Peyer's patch (tissue), 4 donors: Measurements from ENCODE around the gene APAF1. TPM values are rescaled to one million over a fixed set of nuclear protein-coding genes. Genes with fewer than 3 reads are reported as not detected.
A peak's percentile ranks its signal among the peaks of the same experiment; 100 is the strongest.

Experiments
- DNase-seq, 3 donors: peaks; one replicate each; pipeline ENCODE4 v3.0.0-alpha.2; 2017 to 2019
- H3K27ac ChIP-seq, 4 donors: fragments of 200-600 bp; sonication (generic); one replicate each; pipeline ENCODE4 v1.5.1; 2016 to 2019
- H3K27me3 ChIP-seq, 2 donors: fragments of 200-600 bp; sonication (generic); one replicate each; pipeline ENCODE4 v1.5.1; 2019
- H3K36me3 ChIP-seq, 3 donors: fragments of 200-600 bp; sonication (generic); one replicate each; pipeline ENCODE4 v1.5.1; 2016 to 2019
- H3K4me1 ChIP-seq, 4 donors: fragments of 200-600 bp; sonication (generic); one replicate each; pipeline ENCODE4 v1.5.1; 2016 to 2019
- H3K4me3 ChIP-seq, 4 donors: fragments of 200-600 bp; sonication (generic); 1 replicate in 3 of 4; 2 replicates in 1 of 4; pipeline ENCODE4 v1.5.1; 2016 to 2019; ENCODE audit warnings: mild to moderate bottlenecking in 1 of 4
- H3K9me3 ChIP-seq, 4 donors: fragments of 200-600 bp; sonication (generic); one replicate each; pipeline ENCODE4 v1.5.1; 2016 to 2019; ENCODE audit warnings: mild to moderate bottlenecking in 1 of 4
- CTCF ChIP-seq, 6 experiments: fragments of 450-650 bp in 4 of 6; fragments of 200-600 bp in 2 of 6; sonication (generic) in 1 of 6; IDR thresholded peaks; one replicate each; pipeline ENCODE4 v1.5.1; 2017 to 2019; ENCODE audit warnings: antibody characterized with exemption in 6 of 6, mild to moderate bottlenecking in 3 of 6, moderate library complexity in 1 of 6
- POLR2A ChIP-seq, 2 donors: fragments of 450-650 bp; IDR thresholded peaks; one replicate each; pipeline ENCODE4 v1.5.1; 2017; ENCODE audit warnings: antibody characterized with exemption in 2 of 2, mild to moderate bottlenecking in 2 of 2, moderate library complexity in 2 of 2
- total RNA-seq, 4 donors: library from RNA; depleted of rRNA; stranded (reverse); fragments of >200 nt; gene quantifications; one replicate each; pipeline ENCODE4 v1.1.0, GENCODE V29; 2016

Gene APAF1
- total RNA-seq, 4 donors from 2014 or later = 14.7 to 28.9 (median 22.7) TPM

GRCh38 chr12:98721204-98721702, 76.2 kb downstream of the APAF1 start:
- H3K36me3 ChIP-seq = peaks cover 0 to 58% (median 0%) of the 10 kb centered on the region in 3 donors

GRCh38 chr12:98724384-98725155, 79.5 kb downstream of the APAF1 start:
- H3K4me1 ChIP-seq = no peaks in the 10 kb centered on the region
- H3K27ac ChIP-seq = no peak overlapping the region
- no peaks in the 10 kb centered on the region for H3K9me3 ChIP-seq
- H3K4me3 ChIP-seq = no peak overlapping the region
- DNase-seq = no peak
- no peak for TF ChIP-seq CTCF (IDR thresholded peaks at IDR 0.05)
- no peak for TF ChIP-seq POLR2A (IDR thresholded peaks at IDR 0.05)
- no peaks in the 10 kb centered on the region for H3K27me3 ChIP-seq
- H3K36me3 ChIP-seq = peaks cover 0 to 62% (median 0%) of the 10 kb centered on the region in 3 donors

More at GRCh38 chr12:98721204-98721702, 76.2 kb downstream of the APAF1 start:
- no peak overlapping the region for H3K4me3 ChIP-seq
- no peak overlapping the region for H3K27ac ChIP-seq
- no peaks in the 10 kb centered on the region for H3K4me1 ChIP-seq
- no peaks in the 10 kb centered on the region for H3K27me3 ChIP-seq
- no peak for DNase-seq
- no peaks in the 10 kb centered on the region for H3K9me3 ChIP-seq
- TF ChIP-seq POLR2A (IDR thresholded peaks at IDR 0.05) (no peak), CTCF (IDR thresholded peaks at IDR 0.05) (no peak)

- H3K27ac ChIP-seq = no peak overlapping the region
- no peak for DNase-seq
- no peak overlapping the region for H3K4me3 ChIP-seq
- H3K4me1 ChIP-seq = no peaks in the 10 kb centered on the region
- TF ChIP-seq POLR2A (IDR thresholded peaks at IDR 0.05) = no peak
- peak in 2 of 6 experiments; percentile 10 to 15 for TF ChIP-seq CTCF (IDR thresholded peaks at IDR 0.05)
- H3K27me3 ChIP-seq = no peaks in the 10 kb centered on the region
- H3K9me3 ChIP-seq = no peaks in the 10 kb centered on the region
- peaks cover 0 to 69% (median 0%) of the 10 kb centered on the region in 3 donors for H3K36me3 ChIP-seq
Observed at GRCh38 chr12:98725476-98726247, 80.6 kb downstream of the APAF1 start.

GRCh38 chr12:98727196-98727595, 82.1 kb downstream of the APAF1 start:
- H3K4me1 ChIP-seq = no peaks in the 10 kb centered on the region
- no peak overlapping the region for H3K4me3 ChIP-seq
- no peaks in the 10 kb centered on the region for H3K9me3 ChIP-seq
- no peak for TF ChIP-seq POLR2A (IDR thresholded peaks at IDR 0.05)
- TF ChIP-seq CTCF (IDR thresholded peaks at IDR 0.05) = no peak
- DNase-seq = no peak
- no peaks in the 10 kb centered on the region for H3K27me3 ChIP-seq
- no peak overlapping the region for H3K27ac ChIP-seq
- H3K36me3 ChIP-seq = peaks cover 0 to 75% (median 0%) of the 10 kb centered on the region in 3 donors

GRCh38 chr12:98730412-98730811, 85.3 kb downstream of the APAF1 start:
- Histone ChIP-seq H3K27me3 (no peaks in the 10 kb centered on the region), H3K27ac (no peak overlapping the region), H3K4me1 (no peaks in the 10 kb centered on the region), H3K4me3 (no peak overlapping the region), H3K9me3 (no peaks in the 10 kb centered on the region), H3K36me3 (peaks cover 0 to 76% (median 0%) of the 10 kb centered on the region in 3 donors)
- TF ChIP-seq POLR2A (IDR thresholded peaks at IDR 0.05) (no peak), CTCF (IDR thresholded peaks at IDR 0.05) (no peak)
- no peak for DNase-seq
